GM19455 (cell line): ENCODE measurements around the gene TMEM271.

Experiments
- ATAC-seq: cut with Tn5 transposase; IDR thresholded peaks from one replicate; pipeline ENCODE4 v1.9.1; 2021; ENCODE audit not compliant: unreplicated experiment

TMEM271 gene

GRCh38 chr4:535181-535923, 40.7 kb downstream of the TMEM271 start:
- ATAC-seq = no peak

GRCh38 chr4:534576-535151, 41.4 kb downstream of the TMEM271 start:
- no peak for ATAC-seq

- no peak for ATAC-seq
Observed at GRCh38 chr4:534101-534575, 42.0 kb downstream of the TMEM271 start.

- no peak for ATAC-seq
Observed at GRCh38 chr4:533318-534100, 42.6 kb downstream of the TMEM271 start.

GRCh38 chr4:532588-533317, 43.3 kb downstream of the TMEM271 start:
- no peak for ATAC-seq

GRCh38 chr4:531721-532565, 44.2 kb downstream of the TMEM271 start:
- no peak for ATAC-seq

GRCh38 chr4:531076-531475, 45.0 kb downstream of the TMEM271 start:
- ATAC-seq = no peak

GRCh38 chr4:530017-530781, 45.9 kb downstream of the TMEM271 start:
- no peak for ATAC-seq

GRCh38 chr4:529563-529962, 46.5 kb downstream of the TMEM271 start:
- no peak for ATAC-seq

- ATAC-seq = no peak
Observed at GRCh38 chr4:528835-529234, 47.3 kb downstream of the TMEM271 start.

GRCh38 chr4:528296-528695, 47.8 kb downstream of the TMEM271 start:
- ATAC-seq = no peak

GRCh38 chr4:526971-527460, 49.1 kb downstream of the TMEM271 start:
- ATAC-seq = no peak

GRCh38 chr4:526189-526909, 49.7 kb downstream of the TMEM271 start:
- no peak for ATAC-seq

GRCh38 chr4:525660-526059, 50.4 kb downstream of the TMEM271 start:
- ATAC-seq = no peak

GRCh38 chr4:524196-524595, 51.9 kb downstream of the TMEM271 start:
- ATAC-seq = no peak
